GM18498 (cell line): ENCODE results near the gene MRFAP1.
"Not testable (repeated sequence)": the region's sequence is repeated elsewhere in the genome, so short reads cannot be mapped to it uniquely, and the experiment has no call there.

Experiments used
- ATAC-seq: cut with Tn5 transposase; IDR thresholded peaks from one replicate; pipeline ENCODE4 v1.9.1; 2021; ENCODE audit warnings: mild to moderate bottlenecking, moderate library complexity; ENCODE audit not compliant: unreplicated experiment

MRFAP1 gene

DNA sequence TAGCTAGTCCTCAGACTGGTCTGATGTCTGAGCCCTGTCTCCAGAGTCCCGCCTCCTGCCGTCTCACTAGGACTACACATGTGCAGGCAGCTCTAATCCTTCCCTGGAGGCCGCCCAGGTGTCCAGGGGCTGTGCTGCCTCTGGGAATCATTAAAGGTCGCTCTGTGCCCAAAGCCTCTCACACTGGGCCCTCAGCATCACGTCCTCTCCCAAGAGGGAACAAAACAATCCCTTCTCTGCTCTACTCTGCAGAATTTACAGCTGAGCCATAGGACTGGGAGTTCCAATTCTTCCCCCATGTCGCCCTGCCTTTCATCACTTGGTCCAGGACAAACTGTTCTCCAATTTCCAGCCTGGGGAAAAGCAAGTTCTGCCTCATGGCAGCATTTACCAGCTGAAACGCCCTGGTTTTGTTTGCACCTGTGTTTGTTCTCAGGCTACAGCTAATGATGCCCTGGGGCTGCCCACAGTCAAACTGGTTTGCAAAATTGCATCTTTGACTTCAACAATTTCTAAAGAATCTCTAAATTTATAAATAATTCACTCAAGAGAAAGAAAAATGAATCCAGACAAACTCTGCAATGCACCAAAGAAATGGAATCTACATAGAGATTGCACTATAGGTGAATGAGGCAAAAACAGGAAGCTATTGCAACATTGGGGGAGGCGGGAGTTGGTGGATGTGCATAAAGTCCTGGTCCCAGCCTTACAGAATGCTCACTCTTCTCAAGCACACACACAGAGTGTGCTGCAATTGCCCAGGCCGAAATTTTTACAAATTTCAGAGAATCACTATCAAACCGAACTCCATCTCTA lies 7.2 kb upstream of the MRFAP1 start:
- ATAC-seq = no peak

DNA sequence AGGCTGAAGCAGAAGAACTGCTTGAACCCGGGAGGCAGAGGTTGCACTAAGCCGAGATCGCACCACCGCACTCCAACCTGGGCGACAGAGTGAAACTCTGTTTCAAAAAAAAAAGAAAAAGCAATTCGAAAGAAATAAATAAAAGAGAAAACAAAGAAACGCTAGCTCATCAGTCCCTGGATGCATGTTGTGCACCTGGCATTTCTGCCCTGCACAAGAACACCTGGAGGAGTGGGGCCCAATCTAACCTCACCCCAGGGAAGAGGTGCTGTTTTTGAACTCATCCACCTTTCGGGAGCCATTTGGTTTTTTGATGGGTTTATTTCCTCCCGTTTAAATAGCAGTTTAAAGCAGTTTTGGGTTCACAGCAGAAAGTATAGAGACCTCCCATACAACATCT lies 5.7 kb upstream of the MRFAP1 start:
- no peak for ATAC-seq

GRCh38 chr4:6639137-6639680 lies 1.3 kb upstream of the MRFAP1 start:
- ATAC-seq = no peak

GRCh38 chr4:6641164-6641970 lies 882 bp downstream of the MRFAP1 start:
- peak; percentile 37 for ATAC-seq

- no peak for ATAC-seq
Observed at GRCh38 chr4:6641971-6642320, 1.5 kb downstream of the MRFAP1 start.

- ATAC-seq = no peak
Observed at GRCh38 chr4:6643141-6643847, 2.8 kb downstream of the MRFAP1 start.

- ATAC-seq = no peak
Observed at GRCh38 chr4:6644792-6645530, 4.5 kb downstream of the MRFAP1 start.

- no peak for ATAC-seq
Observed at GRCh38 chr4:6647169-6647568, 6.7 kb downstream of the MRFAP1 start.

GRCh38 chr4:6647582-6648230 lies 7.2 kb downstream of the MRFAP1 start:
- no peak for ATAC-seq

DNA sequence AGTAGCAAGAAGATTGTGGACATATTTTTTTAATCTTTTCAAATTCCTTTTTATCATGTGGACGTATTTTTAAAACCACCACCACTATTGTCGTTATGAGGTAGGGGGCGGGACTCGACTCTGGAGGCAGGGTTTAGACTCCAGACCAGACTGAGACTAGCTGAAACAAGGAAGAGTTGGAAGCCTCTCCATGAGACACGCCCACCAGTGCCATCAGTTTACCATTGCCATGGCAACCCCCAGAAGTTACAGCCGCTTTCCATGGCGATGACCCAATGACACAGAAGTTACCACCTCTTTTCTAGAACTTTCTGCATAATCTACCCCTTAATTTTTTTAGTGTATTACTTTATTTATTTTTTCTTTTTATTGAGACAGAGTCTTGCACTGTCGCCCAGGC lies 8.7 kb downstream of the MRFAP1 start:
- no peak for ATAC-seq

DNA sequence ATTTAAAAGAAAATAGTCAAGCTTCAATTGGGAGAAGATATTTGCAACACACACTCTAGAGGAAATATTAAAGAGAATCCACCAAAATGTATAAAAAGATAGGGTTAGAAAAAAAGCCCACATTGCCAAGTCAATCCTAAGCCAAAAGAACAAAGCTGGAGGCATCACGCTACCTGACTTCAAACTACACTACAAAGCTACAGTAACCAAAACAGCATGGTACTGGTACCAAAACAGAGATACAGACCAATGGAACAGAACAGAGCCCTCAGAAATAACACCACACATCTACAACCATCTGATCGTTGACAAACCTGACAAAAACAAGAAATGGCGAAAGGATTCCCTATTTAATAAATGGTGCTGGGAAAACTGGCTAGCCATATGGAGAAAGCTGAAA lies 13.7 kb downstream of the MRFAP1 start:
- not testable (repeated sequence) for ATAC-seq

- ATAC-seq = not testable (repeated sequence)
Observed at GRCh38 chr4:6655291-6655690, 14.8 kb downstream of the MRFAP1 start.

GRCh38 chr4:6655924-6656323 lies 15.4 kb downstream of the MRFAP1 start:
- no peak for ATAC-seq

- no peak for ATAC-seq
Observed at GRCh38 chr4:6657242-6658208, 17.0 kb downstream of the MRFAP1 start.

- no peak for ATAC-seq
Observed at GRCh38 chr4:6658209-6658595, 17.7 kb downstream of the MRFAP1 start.

- no peak for ATAC-seq
Observed at GRCh38 chr4:6658597-6659075, 18.2 kb downstream of the MRFAP1 start.

- ATAC-seq = no peak
Observed at GRCh38 chr4:6659897-6660296, 19.4 kb downstream of the MRFAP1 start.

DNA sequence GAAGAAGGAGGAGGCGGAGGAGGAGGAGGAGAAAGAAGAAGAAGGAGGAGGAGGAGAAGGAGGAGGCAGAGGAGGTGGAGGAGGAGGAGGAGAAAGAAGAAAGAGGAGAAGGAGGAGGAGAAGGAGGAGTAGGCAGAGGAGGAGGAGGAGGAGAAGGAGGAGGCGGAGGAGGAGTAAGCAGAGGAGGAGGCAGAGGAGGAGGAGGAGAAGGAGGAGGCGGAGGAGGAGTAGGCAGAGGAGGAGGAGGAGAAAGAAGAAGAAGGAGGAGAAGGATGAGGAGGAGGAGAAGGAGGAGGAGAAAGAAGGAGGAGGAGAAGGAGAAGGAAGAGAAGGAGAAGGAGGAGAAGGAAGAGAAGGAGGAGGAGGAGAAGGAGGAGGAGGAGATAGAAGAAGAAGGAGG lies 19.9 kb downstream of the MRFAP1 start:
- no peak for ATAC-seq

DNA sequence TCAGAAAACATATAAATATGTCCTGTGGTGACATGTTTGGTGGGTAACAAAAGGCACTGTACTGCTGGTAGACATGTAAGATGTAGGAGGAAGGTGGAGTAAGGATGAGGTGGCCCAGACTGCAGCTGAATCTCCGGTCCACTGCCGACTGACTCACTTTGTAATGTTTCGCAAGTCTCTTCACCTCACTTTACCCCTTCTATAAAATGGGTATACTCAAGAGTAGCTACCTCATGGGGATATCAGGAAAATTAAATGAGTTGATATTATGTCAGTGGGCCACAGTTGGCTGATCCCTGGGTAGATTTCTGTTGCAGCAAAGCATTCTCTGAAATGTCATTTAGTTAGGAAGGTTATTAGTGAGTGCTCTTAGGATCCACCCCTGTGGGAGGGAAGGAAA lies 22.1 kb downstream of the MRFAP1 start:
- no peak for ATAC-seq
